Nephron progenitor cell (in vitro differentiated cells): ENCODE data around the gene VSIG10L.
A peak's percentile ranks its signal among the peaks of the same experiment; 100 is the strongest.

Experiments
- DNase-seq: peaks from one replicate; pipeline ENCODE4 v3.0.0; 2021
- H3K27ac Mint-ChIP-seq: 2 replicates; pipeline ENCODE4 v1.8.0; 2021; ENCODE audit warnings: mild to moderate bottlenecking, moderate library complexity, mixed read lengths
- H3K27me3 Mint-ChIP-seq: 2 replicates; pipeline ENCODE4 v1.8.0; 2021; ENCODE audit warnings: mild to moderate bottlenecking, low read depth, mixed read lengths; ENCODE audit not compliant: poor library complexity
- H3K36me3 Mint-ChIP-seq: 2 replicates; pipeline ENCODE4 v1.8.0; 2021; ENCODE audit warnings: low read depth, mixed read lengths
- H3K4me1 Mint-ChIP-seq: 2 replicates; pipeline ENCODE4 v1.8.0; 2021; ENCODE audit warnings: mixed read lengths
- H3K4me3 Mint-ChIP-seq: 2 replicates; pipeline ENCODE4 v1.8.0; 2021; ENCODE audit warnings: mild to moderate bottlenecking, moderate library complexity, mixed read lengths
- H3K9me3 Mint-ChIP-seq: 2 replicates; pipeline ENCODE4 v1.8.0; 2021; ENCODE audit warnings: mild to moderate bottlenecking, moderate library complexity, mixed read lengths
- TF ChIP-seq, protein P1 (sequence below): fragments of 200-600 bp; sonication (generic); IDR thresholded peaks from 2 replicates; pipeline ENCODE4 v1.5.0; 2021; ENCODE audit warnings: antibody characterized with exemption

The VSIG10L gene

DNA sequence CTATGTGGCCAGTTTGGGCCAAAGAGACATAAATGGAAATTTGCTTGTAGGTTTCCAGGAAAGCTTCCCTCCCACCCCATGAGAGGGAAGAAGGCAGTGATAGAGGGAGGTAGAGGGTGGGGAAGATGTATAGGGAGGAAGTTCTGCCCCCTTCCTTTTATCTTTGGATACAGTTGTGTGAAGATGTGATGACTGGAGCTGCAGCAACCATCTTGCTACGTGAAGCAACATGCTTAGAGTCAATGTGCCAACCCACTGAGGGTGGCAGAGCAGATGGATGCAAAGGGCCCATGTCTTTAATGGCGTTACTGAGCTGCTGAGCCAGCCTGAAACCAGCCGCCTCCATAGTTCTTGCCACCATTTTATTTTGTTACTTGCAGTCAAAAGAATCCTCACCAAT lies 10.7 kb downstream of the VSIG10L start:
- TF ChIP-seq, protein P1, sequence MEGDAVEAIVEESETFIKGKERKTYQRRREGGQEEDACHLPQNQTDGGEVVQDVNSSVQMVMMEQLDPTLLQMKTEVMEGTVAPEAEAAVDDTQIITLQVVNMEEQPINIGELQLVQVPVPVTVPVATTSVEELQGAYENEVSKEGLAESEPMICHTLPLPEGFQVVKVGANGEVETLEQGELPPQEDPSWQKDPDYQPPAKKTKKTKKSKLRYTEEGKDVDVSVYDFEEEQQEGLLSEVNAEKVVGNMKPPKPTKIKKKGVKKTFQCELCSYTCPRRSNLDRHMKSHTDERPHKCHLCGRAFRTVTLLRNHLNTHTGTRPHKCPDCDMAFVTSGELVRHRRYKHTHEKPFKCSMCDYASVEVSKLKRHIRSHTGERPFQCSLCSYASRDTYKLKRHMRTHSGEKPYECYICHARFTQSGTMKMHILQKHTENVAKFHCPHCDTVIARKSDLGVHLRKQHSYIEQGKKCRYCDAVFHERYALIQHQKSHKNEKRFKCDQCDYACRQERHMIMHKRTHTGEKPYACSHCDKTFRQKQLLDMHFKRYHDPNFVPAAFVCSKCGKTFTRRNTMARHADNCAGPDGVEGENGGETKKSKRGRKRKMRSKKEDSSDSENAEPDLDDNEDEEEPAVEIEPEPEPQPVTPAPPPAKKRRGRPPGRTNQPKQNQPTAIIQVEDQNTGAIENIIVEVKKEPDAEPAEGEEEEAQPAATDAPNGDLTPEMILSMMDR = no peak
- H3K4me3 Mint-ChIP-seq = no peak overlapping the region
- peaks cover 5% of the 10 kb centered on the region for H3K4me1 Mint-ChIP-seq

DNA sequence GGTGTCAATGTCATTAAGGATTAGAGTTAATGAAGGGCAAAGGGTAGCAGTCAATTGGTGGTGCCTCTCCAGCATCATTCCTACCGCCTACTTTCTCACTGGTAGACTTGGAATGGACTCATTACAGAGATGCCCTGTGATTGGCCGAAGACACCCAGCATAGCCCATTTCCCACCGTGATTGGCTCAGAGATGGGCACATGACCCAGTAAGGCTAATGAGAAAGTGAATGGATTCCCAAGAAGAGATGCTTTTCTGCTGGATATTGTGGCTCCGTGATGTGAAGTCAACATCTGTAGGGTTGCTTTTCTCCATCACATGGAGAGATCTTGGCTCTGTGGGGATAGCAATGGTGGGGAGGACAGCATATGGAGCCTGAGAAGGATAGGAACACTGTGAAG lies 11.6 kb downstream of the VSIG10L start:
- H3K4me1 Mint-ChIP-seq = peaks cover 5% of the 10 kb centered on the region
- peaks cover 35% of the 10 kb centered on the region for H3K36me3 Mint-ChIP-seq
- no peak for DNase-seq
- no peak overlapping the region for H3K27ac Mint-ChIP-seq
- H3K4me3 Mint-ChIP-seq = no peak overlapping the region
- H3K9me3 Mint-ChIP-seq = peaks cover 18% of the 10 kb centered on the region
- TF ChIP-seq, protein P1 = no peak
- H3K27me3 Mint-ChIP-seq = peaks cover 40% of the 10 kb centered on the region

More for the DNA sequence above, 10.7 kb downstream of the VSIG10L start:
- no peak overlapping the region for H3K27ac Mint-ChIP-seq
- H3K27me3 Mint-ChIP-seq = peaks cover 33% of the 10 kb centered on the region
- H3K9me3 Mint-ChIP-seq = peaks cover 18% of the 10 kb centered on the region
- DNase-seq = no peak
- H3K36me3 Mint-ChIP-seq = peaks cover 35% of the 10 kb centered on the region

DNA sequence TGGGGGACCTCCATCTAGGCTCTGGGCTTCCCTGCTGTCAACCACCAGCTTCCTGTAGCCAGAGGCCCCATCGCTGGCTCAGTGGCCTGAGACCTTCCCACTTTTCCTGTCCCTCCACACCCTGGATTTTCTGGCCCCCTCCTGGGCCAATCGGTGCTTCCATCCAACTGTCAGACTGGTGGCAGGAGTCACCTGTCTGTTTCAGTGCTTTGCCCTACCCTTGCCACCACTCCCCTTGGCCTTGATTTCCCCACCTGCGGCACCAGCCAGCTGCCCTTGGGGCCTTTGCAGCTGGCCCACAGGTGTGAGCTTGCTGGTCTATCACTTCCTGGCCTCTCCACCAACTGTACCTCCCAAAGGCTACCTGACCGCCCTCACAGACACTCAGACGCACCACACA lies 12.5 kb downstream of the VSIG10L start:
- H3K27ac Mint-ChIP-seq = no peak overlapping the region
- H3K27me3 Mint-ChIP-seq = peaks cover 42% of the 10 kb centered on the region
- peaks cover 18% of the 10 kb centered on the region for H3K9me3 Mint-ChIP-seq
- H3K36me3 Mint-ChIP-seq = peaks cover 35% of the 10 kb centered on the region
- no peak overlapping the region for H3K4me3 Mint-ChIP-seq
- no peak for DNase-seq
- TF ChIP-seq, protein P1 = no peak
- peaks cover 5% of the 10 kb centered on the region for H3K4me1 Mint-ChIP-seq

DNA sequence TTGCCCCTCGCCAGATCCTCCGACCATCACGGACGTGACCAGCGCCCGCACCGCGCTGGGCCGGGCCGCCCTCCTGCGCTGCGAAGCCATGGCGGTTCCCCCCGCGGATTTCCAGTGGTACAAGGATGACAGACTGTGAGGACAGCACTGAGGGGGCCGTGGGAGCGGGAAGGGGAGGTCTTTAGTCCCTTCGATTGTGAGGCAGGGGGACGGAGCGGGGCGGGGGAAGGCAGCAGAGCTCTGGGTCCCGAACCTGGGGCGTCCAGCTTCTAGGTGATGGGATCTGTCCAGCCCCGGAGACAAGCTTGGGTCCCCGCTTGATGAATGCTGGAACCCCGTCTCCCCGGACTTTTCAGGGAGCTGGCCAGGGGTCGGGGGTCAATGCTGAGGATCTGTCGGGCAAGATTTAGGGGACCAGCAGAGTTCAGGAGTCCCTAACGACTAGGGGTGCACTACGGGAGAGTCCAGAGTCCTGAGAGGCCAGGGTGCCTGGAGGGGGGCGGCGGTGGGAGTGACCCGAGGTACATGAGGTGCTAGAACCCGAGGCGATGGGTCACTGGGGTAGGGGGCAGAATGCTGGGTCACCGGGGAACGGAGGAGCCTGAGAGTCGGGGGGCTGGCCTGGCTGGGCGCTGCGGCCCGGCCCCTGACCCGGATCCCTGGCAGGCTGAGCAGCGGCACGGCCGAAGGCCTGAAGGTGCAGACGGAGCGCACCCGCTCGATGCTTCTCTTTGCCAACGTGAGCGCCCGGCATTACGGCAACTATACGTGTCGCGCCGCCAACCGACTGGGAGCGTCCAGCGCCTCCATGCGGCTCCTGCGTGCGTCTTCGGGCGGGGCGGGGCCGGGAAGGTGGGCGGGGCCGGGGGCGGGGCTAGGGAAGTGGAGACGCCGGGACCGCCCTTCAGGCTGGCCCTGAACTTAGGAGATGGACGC lies 14.6 kb downstream of the VSIG10L start:
- peaks cover 13% of the 10 kb centered on the region for H3K9me3 Mint-ChIP-seq
- TF ChIP-seq, protein P1 = no peak
- peaks cover 5% of the 10 kb centered on the region for H3K4me1 Mint-ChIP-seq
- H3K27ac Mint-ChIP-seq = peak overlapping the region; percentile 84
- H3K4me3 Mint-ChIP-seq = peak overlapping the region; percentile 74
- peak; percentile 67 for DNase-seq
- peaks cover 47% of the 10 kb centered on the region for H3K27me3 Mint-ChIP-seq
- H3K36me3 Mint-ChIP-seq = peaks cover 31% of the 10 kb centered on the region

DNA sequence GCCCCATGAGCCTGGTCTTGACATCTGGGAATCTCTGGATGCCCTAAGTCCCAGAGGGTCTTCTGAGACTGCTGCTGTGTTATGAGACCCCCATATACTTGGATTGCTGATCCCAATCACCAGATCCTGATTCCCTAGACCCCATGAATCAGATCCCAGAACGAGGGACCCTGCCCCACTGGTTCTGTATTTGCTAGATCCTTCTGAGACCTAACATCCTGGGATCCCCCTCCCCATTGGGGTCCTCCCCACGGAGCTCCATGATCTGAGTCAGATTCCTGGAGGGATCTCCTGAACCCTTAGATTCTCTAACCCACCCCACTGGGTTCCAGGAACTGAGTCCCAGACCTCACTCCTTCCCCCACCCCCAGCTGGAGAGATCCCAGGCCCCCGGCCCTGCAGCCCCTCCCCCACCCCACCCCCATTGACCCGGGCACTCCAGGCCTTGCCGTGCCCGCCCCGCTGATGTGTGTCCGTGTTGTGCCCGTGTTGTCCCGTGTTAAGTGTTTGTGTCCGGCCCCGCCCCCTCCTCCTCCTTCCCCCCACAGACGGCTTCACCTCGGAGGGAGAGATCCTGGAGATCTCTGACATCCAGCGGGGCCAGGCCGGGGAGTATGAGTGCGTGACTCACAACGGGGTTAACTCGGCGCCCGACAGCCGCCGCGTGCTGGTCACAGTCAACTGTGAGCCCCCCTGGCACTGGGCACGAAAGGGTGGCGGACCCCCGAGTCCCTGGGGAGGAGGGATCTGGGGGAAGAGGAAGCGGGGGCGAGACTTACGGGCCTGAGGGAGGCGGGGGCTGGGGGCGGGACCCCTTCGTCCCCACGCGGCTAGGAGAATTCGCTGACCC lies 15.5 kb downstream of the VSIG10L start:
- Mint-ChIP-seq H3K4me1 (peaks cover 5% of the 10 kb centered on the region), H3K27me3 (peaks cover 45% of the 10 kb centered on the region), H3K9me3 (peaks cover 9% of the 10 kb centered on the region), H3K36me3 (peaks cover 23% of the 10 kb centered on the region), H3K27ac (no peak overlapping the region), H3K4me3 (no peak overlapping the region)
- no peak for DNase-seq
- TF ChIP-seq, protein P1 = no peak
